ENCODE measurements around the gene IFI27. TPM values are rescaled to one million over a fixed set of nuclear protein-coding genes. Genes with fewer than 3 reads are reported as not detected.
"Not testable (repeated sequence)": the region's sequence is repeated elsewhere in the genome, so short reads cannot be mapped to it uniquely, and the experiment has no call there.

Gene IFI27
- 37.0 and 42.2 TPM in 2 replicates for total RNA-seq

- peaks cover 15% of the 10 kb centered on the region for H3K4me1 Mint-ChIP-seq (ENCODE audit: low read depth)
- DNase-seq (ENCODE audit: low spot score), result no peak
- H3K4me3 Mint-ChIP-seq, result peak within 1 kb of the TSS; percentile 49
- H3K27ac Mint-ChIP-seq, result peak within 1 kb of the TSS; percentile 66
- intact Hi-C loops (cut with micrococcal nuclease), result no loop called here
- no peaks in the 10 kb centered on the region for H3K9me3 Mint-ChIP-seq
- no peaks in the 10 kb centered on the region for H3K36me3 Mint-ChIP-seq (ENCODE audit: low read depth)
- H3K27me3 Mint-ChIP-seq (ENCODE audit: insufficient read depth), result peaks cover 2% of the 10 kb centered on the region
These were observed at the start of gene IFI27 for GRCh38 chr14:94110552-94111181. TSS of gene IFI27 (plus strand) at chr14:94110736.

GRCh38 chr14:94062344-94062940, 48.1 kb upstream of the IFI27 start:
- Mint-ChIP-seq H3K27me3 (ENCODE audit: insufficient read depth) (no peaks in the 10 kb centered on the region), H3K9me3 (peaks cover 8% of the 10 kb centered on the region), H3K4me1 (ENCODE audit: low read depth) (peaks cover 60% of the 10 kb centered on the region), H3K36me3 (ENCODE audit: low read depth) (peaks cover 44% of the 10 kb centered on the region), H3K27ac (no peak overlapping the region), H3K4me3 (no peak overlapping the region)
- DNase-seq (ENCODE audit: low spot score), result no peak
- intact Hi-C loops (cut with micrococcal nuclease), result no loop called here

GRCh38 chr14:94066089-94066676, 44.4 kb upstream of the IFI27 start:
- Mint-ChIP-seq H3K27me3 (ENCODE audit: insufficient read depth) (no peaks in the 10 kb centered on the region), H3K36me3 (ENCODE audit: low read depth) (peaks cover 60% of the 10 kb centered on the region), H3K27ac (no peak overlapping the region), H3K4me3 (no peak overlapping the region), H3K9me3 (peaks cover 43% of the 10 kb centered on the region), H3K4me1 (ENCODE audit: low read depth) (peaks cover 63% of the 10 kb centered on the region)
- intact Hi-C loops (cut with micrococcal nuclease), result no loop called here
- no peak for DNase-seq (ENCODE audit: low spot score)

- H3K27me3 Mint-ChIP-seq (ENCODE audit: insufficient read depth); DNase-seq (ENCODE audit: low spot score); H3K4me3 Mint-ChIP-seq; H3K27ac Mint-ChIP-seq; intact Hi-C loops (cut with micrococcal nuclease): not testable (repeated sequence)
- H3K4me1 Mint-ChIP-seq (ENCODE audit: low read depth), result peaks cover 42% of the 10 kb centered on the region
- peaks cover 71% of the 10 kb centered on the region for H3K36me3 Mint-ChIP-seq (ENCODE audit: low read depth)
- H3K9me3 Mint-ChIP-seq, result peaks cover 65% of the 10 kb centered on the region
These were observed 38.5 kb upstream of the IFI27 start for GRCh38 chr14:94072076-94072475.

GRCh38 chr14:94074534-94074933, 36.0 kb upstream of the IFI27 start:
- intact Hi-C loops (cut with micrococcal nuclease), result no loop called here
- DNase-seq (ENCODE audit: low spot score), result no peak
- Mint-ChIP-seq H3K9me3 (peaks cover 41% of the 10 kb centered on the region), H3K27me3 (ENCODE audit: insufficient read depth) (no peaks in the 10 kb centered on the region), H3K4me1 (ENCODE audit: low read depth) (peaks cover 43% of the 10 kb centered on the region), H3K4me3 (no peak overlapping the region), H3K36me3 (ENCODE audit: low read depth) (peaks cover 68% of the 10 kb centered on the region), H3K27ac (no peak overlapping the region)

- H3K9me3 Mint-ChIP-seq, result peaks cover 38% of the 10 kb centered on the region
- no peak overlapping the region for H3K27ac Mint-ChIP-seq
- no peaks in the 10 kb centered on the region for H3K27me3 Mint-ChIP-seq (ENCODE audit: insufficient read depth)
- H3K4me3 Mint-ChIP-seq, result no peak overlapping the region
- H3K36me3 Mint-ChIP-seq (ENCODE audit: low read depth), result peaks cover 69% of the 10 kb centered on the region
- H3K4me1 Mint-ChIP-seq (ENCODE audit: low read depth), result peaks cover 46% of the 10 kb centered on the region
- intact Hi-C loops (cut with micrococcal nuclease), result no loop called here
- no peak for DNase-seq (ENCODE audit: low spot score)
These were observed 35.5 kb upstream of the IFI27 start for GRCh38 chr14:94075008-94075407.

- Mint-ChIP-seq H3K36me3 (ENCODE audit: low read depth) (peaks cover 54% of the 10 kb centered on the region), H3K27ac (no peak overlapping the region), H3K4me1 (ENCODE audit: low read depth) (peaks cover 53% of the 10 kb centered on the region), H3K9me3 (peaks cover 21% of the 10 kb centered on the region), H3K27me3 (ENCODE audit: insufficient read depth) (no peaks in the 10 kb centered on the region), H3K4me3 (peak overlapping the region; percentile 73)
- DNase-seq (ENCODE audit: low spot score), result no peak
- intact Hi-C loops (cut with micrococcal nuclease), result no loop called here
These were observed 33.3 kb upstream of the IFI27 start for GRCh38 chr14:94077111-94077821.

GRCh38 chr14:94077823-94078222, 32.7 kb upstream of the IFI27 start:
- peaks cover 53% of the 10 kb centered on the region for H3K36me3 Mint-ChIP-seq (ENCODE audit: low read depth)
- no peak for DNase-seq (ENCODE audit: low spot score)
- no peaks in the 10 kb centered on the region for H3K27me3 Mint-ChIP-seq (ENCODE audit: insufficient read depth)
- H3K4me3 Mint-ChIP-seq, result peak overlapping the region; percentile 100
- no peak overlapping the region for H3K27ac Mint-ChIP-seq
- peaks cover 19% of the 10 kb centered on the region for H3K9me3 Mint-ChIP-seq
- peaks cover 58% of the 10 kb centered on the region for H3K4me1 Mint-ChIP-seq (ENCODE audit: low read depth)
- intact Hi-C loops (cut with micrococcal nuclease), result no loop called here

GRCh38 chr14:94079891-94080620, 30.5 kb upstream of the IFI27 start:
- no peaks in the 10 kb centered on the region for H3K27me3 Mint-ChIP-seq (ENCODE audit: insufficient read depth)
- peaks cover 40% of the 10 kb centered on the region for H3K36me3 Mint-ChIP-seq (ENCODE audit: low read depth)

GRCh38 chr14:94080621-94081385, 29.7 kb upstream of the IFI27 start, which contains the start of the genes DDX24 and IFI27L1:
TSS of gene DDX24 (minus strand) at chr14:94081202. CDS start at chr14:94079742, 1,460 bp downstream.
TSS of gene IFI27L1 (plus strand) at chr14:94081310. CDS start at chr14:94096938, 15,628 bp downstream.
- peaks cover 33% of the 10 kb centered on the region for H3K36me3 Mint-ChIP-seq (ENCODE audit: low read depth)
- peak; percentile 96 for DNase-seq (ENCODE audit: low spot score)
- peak within 1 kb of the TSS; percentile 100 for H3K4me3 Mint-ChIP-seq
- H3K27ac Mint-ChIP-seq, result peak within 1 kb of the TSS; percentile 100
- H3K27me3 Mint-ChIP-seq (ENCODE audit: insufficient read depth), result no peaks in the 10 kb centered on the region
- H3K9me3 Mint-ChIP-seq, result peaks cover under 1% of the 10 kb centered on the region
- intact Hi-C loops (cut with micrococcal nuclease), result loop anchor here (1.0 to 10.0 kb wide), 12 partner anchors 25 to 1454 kb away; partner anchors contain the start of genes BTBD7, GLRX5, IFI27L2 and OTUB2
- H3K4me1 Mint-ChIP-seq (ENCODE audit: low read depth), result peaks cover 56% of the 10 kb centered on the region

More at GRCh38 chr14:94079891-94080620, 30.5 kb upstream of the IFI27 start:
- DNase-seq (ENCODE audit: low spot score), result no peak
- Mint-ChIP-seq H3K4me1 (ENCODE audit: low read depth) (peaks cover 63% of the 10 kb centered on the region), H3K27ac (peak overlapping the region; percentile 100), H3K4me3 (peak overlapping the region; percentile 100), H3K9me3 (peaks cover 8% of the 10 kb centered on the region)
- intact Hi-C loops (cut with micrococcal nuclease), result loop anchor here (2.0 to 10.0 kb wide), 5 partner anchors 101 to 1455 kb away; partner anchors contain the start of genes BTBD7 and GLRX5

- intact Hi-C loops (cut with micrococcal nuclease), result loop anchor here (1.0 to 10.0 kb wide), 12 partner anchors 25 to 1453 kb away; partner anchors contain the start of genes BTBD7, GLRX5, IFI27L2 and OTUB2
- Mint-ChIP-seq H3K9me3 (no peaks in the 10 kb centered on the region), H3K27me3 (ENCODE audit: insufficient read depth) (no peaks in the 10 kb centered on the region), H3K27ac (peak overlapping the region; percentile 95), H3K4me3 (peak overlapping the region; percentile 100), H3K36me3 (ENCODE audit: low read depth) (peaks cover 30% of the 10 kb centered on the region), H3K4me1 (ENCODE audit: low read depth) (peaks cover 55% of the 10 kb centered on the region)
- no peak for DNase-seq (ENCODE audit: low spot score)
These were observed 29.1 kb upstream of the IFI27 start for GRCh38 chr14:94081386-94081820.
